GM12878 (cell line): ENCODE measurements around the gene PSMD3. TPM values are rescaled to one million over a fixed set of nuclear protein-coding genes. Genes with fewer than 3 reads are reported as not detected.

Source experiments
- ATAC-seq: fragments of 200-7000 bp; cut with Tn5 transposase; 3 replicates; pipeline ENCODE4 v1.9.1; 2020; ENCODE audit warnings: mild to moderate bottlenecking, moderate library complexity
- BruUV-seq: library from RNA; stranded (reverse); fragments of 400-500 nt; replicated peaks from 2 replicates; lab custom pipeline; 2021; lab: Mats Ljungman, UMichigan
- CTCF ChIA-PET: fragments of 300-600 bp; sonication (Branson Sonifier 250); formaldehyde crosslinking; extraction: SDS; loops from one replicate; lab custom pipeline; 2021; ENCODE audit warnings: inconsistent platforms; lab: Yijun Ruan, JAX
- POLR2A ChIA-PET: fragments of 350-600 bp; formaldehyde crosslinking; extraction: SDS; loops from one replicate; lab custom pipeline; 2021; ENCODE audit warnings: inconsistent platforms; lab: Charles Lee
- RAD21 ChIA-PET: fragments of 300-600 bp; sonication (Branson Sonifier 250); formaldehyde crosslinking; loops from one replicate; lab custom pipeline; 2023; ENCODE audit warnings: antibody characterized with exemption; ENCODE audit not compliant: unreplicated experiment; lab: Charles Lee
- SMC1A ChIA-PET: fragments of 300-600 bp; sonication (Branson Sonifier 250); formaldehyde crosslinking; loops from one replicate; lab custom pipeline; 2023; ENCODE audit not compliant: unreplicated experiment, uncharacterized antibody; lab: Charles Lee
- DNase-seq: peaks from one replicate; pipeline ENCODE4 v3.0.0-alpha.2; 2011; ENCODE audit warnings: low read depth, low spot score
- FAIRE-seq: peaks from 3 replicates; lab custom pipeline; 2011; peaks lifted over from hg19 to GRCh38; lab: Jason Lieb, UNC
- H2AFZ ChIP-seq: 2 replicates; pipeline ENCODE4 v1.6.0; 2011; ENCODE audit warnings: low read depth, low read length, control low read depth; ENCODE audit not compliant: control insufficient read depth
- H3K27ac ChIP-seq: 2 replicates; pipeline ENCODE4 v1.5.1; 2011; ENCODE audit warnings: control low read depth; ENCODE audit not compliant: control insufficient read depth, insufficient read depth
- H3K27me3 ChIP-seq, 2 experiments: replicated peaks in 1 of 2; 2 replicates each; pipeline versions ENCODE4 v1.6.0 to v1.6.1; 2011; ENCODE audit warnings: low read length in 1 of 2; ENCODE audit not compliant: control insufficient read depth in 2 of 2, insufficient read depth in 2 of 2
- H3K36me3 ChIP-seq, 2 experiments: 2 replicates each; pipeline ENCODE4 v1.5.1; 2011; ENCODE audit warnings: low read length in 1 of 2; ENCODE audit not compliant: control insufficient read depth in 2 of 2, insufficient read depth in 2 of 2
- H3K4me1 ChIP-seq: 2 replicates; pipeline ENCODE4 v1.6.1; 2011; ENCODE audit warnings: mild to moderate bottlenecking, low read length, moderate library complexity, mixed read lengths; ENCODE audit not compliant: control insufficient read depth, insufficient read depth
- H3K4me2 ChIP-seq: 2 replicates; pipeline ENCODE4 v1.6.0; 2011; ENCODE audit warnings: control low read depth; ENCODE audit not compliant: control insufficient read depth, insufficient read depth
- H3K4me3 ChIP-seq: fragments of 200-600 bp; sonication (generic); 2 replicates; pipeline ENCODE4 v1.5.1; 2016
- H3K79me2 ChIP-seq: 2 replicates; pipeline ENCODE4 v1.6.0; 2011; ENCODE audit warnings: low read length; ENCODE audit not compliant: control insufficient read depth, insufficient read depth
- H3K9ac ChIP-seq: 2 replicates; pipeline ENCODE4 v1.8.0; 2011; ENCODE audit warnings: low read length, control low read depth, mixed read lengths; ENCODE audit not compliant: control insufficient read depth, insufficient read depth
- H3K9me3 ChIP-seq: replicated peaks from 3 replicates; pipeline ENCODE4 v1.5.1; 2011; ENCODE audit warnings: mild to moderate bottlenecking, low read length; ENCODE audit not compliant: control insufficient read depth, insufficient read depth
- H4K20me1 ChIP-seq: 2 replicates; pipeline ENCODE4 v1.6.0; 2011; ENCODE audit not compliant: control insufficient read depth, insufficient read depth
- ATF7 ChIP-seq: fragments of 450-650 bp; IDR thresholded peaks from 2 replicates; pipeline ENCODE4 v1.6.1; 2016; ENCODE audit warnings: low read depth, mild to moderate bottlenecking
- EZH2 ChIP-seq: IDR thresholded peaks from 2 replicates; pipeline ENCODE4 v1.6.1; 2012; ENCODE audit warnings: low read depth, mild to moderate bottlenecking, control low read depth, inconsistent platforms, low read length, borderline replicate concordance; ENCODE audit not compliant: control insufficient read depth
- MXI1 ChIP-seq: fragments of 150-350 bp; IDR thresholded peaks from 2 replicates; pipeline ENCODE4 v1.6.1; 2011; ENCODE audit warnings: low read depth, mild to moderate bottlenecking, inconsistent platforms, low read length, improper control_type of control experiment
- POU2F2 ChIP-seq: IDR thresholded peaks from 3 replicates; pipeline ENCODE4 v1.6.1; 2011; ENCODE audit warnings: low read depth, mild to moderate bottlenecking, low read length, borderline replicate concordance
- WGBS: methylation state at CpG from one replicate; pipeline ENCODE4 v1.1.6; 2016; ENCODE audit warnings: low lambda C conversion rate; ENCODE audit not compliant: insufficient replicate concordance, insufficient coverage; ENCODE audit errors: missing lambda C conversion rate; 5-methylcytosine and 5-hydroxymethylcytosine counted together
- in situ Hi-C: fragments of 300-500 bp; cut with MboI; formaldehyde crosslinking; loops from 9 replicates; pipeline ENCODE4 v1.14.3; 2018; ENCODE audit warnings: mixed read lengths
- intact Hi-C: fragments of 100-400 bp; cut with micrococcal nuclease; formaldehyde crosslinking; loops from one replicate; pipeline ENCODE4 v1.14.2; 2022; ENCODE audit not compliant: unreplicated experiment
- polyA plus RNA-seq, 11 experiments: library from polyadenylated mRNA; depleted of rRNA in 4 of 11; unstranded in 6 of 11; stranded (reverse) in 5 of 11; fragments of >200 nt; fragmentation: Nextera tagmentation in 4 of 11; fragmentation: Illumina TruSeq in 1 of 11; extraction: Ambion mirVana in 4 of 11; extraction: Trizol in 1 of 11; gene quantifications; 1 replicate in 1 of 11; 2 replicates in 10 of 11; pipeline versions ENCODE4 v1.2.1 to v1.2.3, GENCODE V29; 2011 to 2016; ENCODE audit warnings: inconsistent platforms in 2 of 11, missing spikeins in 2 of 11, low read depth in 1 of 11
- total RNA-seq, 4 experiments: library from RNA; depleted of rRNA in 3 of 4; stranded (reverse); fragments of >200 nt in 3 of 4; fragmentation: Illumina TruSeq in 1 of 4; extraction: Trizol in 1 of 4; gene quantifications; 2 replicates each; pipeline versions ENCODE4 v1.2.1 to v1.2.3, GENCODE V29; 2013 to 2021
- TF ChIP-seq, protein P1 (sequence below): IDR thresholded peaks from 2 replicates; pipeline ENCODE4 v1.6.1; 2011; ENCODE audit warnings: low read depth, mild to moderate bottlenecking, low read length, moderate library complexity, borderline replicate concordance; ENCODE audit errors: extremely low read depth

The PSMD3 gene
- total and polyA plus RNA-seq, 10 of the 15 experiments (the other 5 are each of a cell fraction or from before 2014, with no cell fraction given) = 2.2 to 192 (median 129) TPM

DNA sequence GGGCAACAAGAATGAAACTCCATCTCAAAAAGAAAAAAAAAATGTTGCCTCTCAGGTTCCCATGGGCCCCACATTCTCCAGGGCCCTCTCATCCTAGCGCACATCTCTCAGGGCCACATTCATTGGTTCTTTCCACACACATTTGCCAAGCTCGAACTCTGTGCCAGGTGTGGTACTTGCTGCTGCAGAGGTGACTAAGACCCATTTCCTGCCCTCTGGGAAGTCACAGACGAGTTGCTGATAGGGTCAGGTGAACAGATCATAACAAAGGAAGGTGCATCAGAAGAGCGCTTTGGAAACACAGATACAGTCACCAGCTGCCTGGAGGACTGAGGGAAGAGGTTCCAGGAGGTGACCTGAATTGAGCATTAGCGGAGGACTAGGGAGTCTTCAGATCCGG lies 16.8 kb upstream of the PSMD3 start:
- no peak overlapping the region for H3K27ac ChIP-seq
- BruUV-seq = no TSS peak
- in situ Hi-C loops (no loop called here), intact Hi-C loops (no loop called here)
- no peaks in the 10 kb centered on the region for H3K9me3 ChIP-seq
- ChIA-PET POLR2A (interaction anchor here (1.8 kb wide), 1 partner anchor 13 kb away, joined by 4 read pairs; no protein-coding TSS in a partner anchor), CTCF (interaction anchor here (0.6 kb wide), 1 partner anchor 10 kb away, joined by 3 read pairs; no protein-coding TSS in a partner anchor), SMC1A (no interaction called here), RAD21 (interaction anchor here (1.6 kb wide), 1 partner anchor 26 kb away, joined by 5 read pairs; no protein-coding TSS in a partner anchor)
- no peaks in the 10 kb centered on the region for H3K27me3 ChIP-seq
- 49% methylated on average over 6 of the region's 6 CpGs for WGBS
- no peaks in the 10 kb centered on the region; the same call in 1 of the 2 replicates for H3K4me1 ChIP-seq
- no peak for ATAC-seq
- no peak for DNase-seq
- no peak overlapping the region for H3K4me3 ChIP-seq
- no peak overlapping the region for H3K4me2 ChIP-seq
- FAIRE-seq = no peak
- H4K20me1 ChIP-seq = no peaks in the 10 kb centered on the region
- H2AFZ ChIP-seq = no peak overlapping the region
- TF ChIP-seq MXI1 (no peak), POU2F2 (no peak), ATF7 (no peak), EZH2 (no peak)
- TF ChIP-seq, protein P1, sequence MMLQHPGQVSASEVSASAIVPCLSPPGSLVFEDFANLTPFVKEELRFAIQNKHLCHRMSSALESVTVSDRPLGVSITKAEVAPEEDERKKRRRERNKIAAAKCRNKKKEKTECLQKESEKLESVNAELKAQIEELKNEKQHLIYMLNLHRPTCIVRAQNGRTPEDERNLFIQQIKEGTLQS = no peak
- H3K36me3 ChIP-seq = no peaks in the 10 kb centered on the region
- H3K9ac ChIP-seq = no peak overlapping the region
- H3K79me2 ChIP-seq = no peaks in the 10 kb centered on the region
